Progenitor cell of endocrine pancreas (in vitro differentiated cells): Measurements from ENCODE around the gene INCA1. TPM values are rescaled to one million over a fixed set of nuclear protein-coding genes. Genes with fewer than 3 reads are reported as not detected.

Experiments used
- DNase-seq: peaks from one replicate; pipeline ENCODE4 v3.0.0; 2021; ENCODE audit warnings: low spot score; ENCODE audit not compliant: unreplicated experiment
- H3K27ac Mint-ChIP-seq: 2 replicates; pipeline ENCODE4 v1.8.0; 2021; ENCODE audit warnings: mild to moderate bottlenecking, moderate library complexity, mixed read lengths
- H3K27me3 Mint-ChIP-seq: 2 replicates; pipeline ENCODE4 v1.8.0; 2021; ENCODE audit warnings: mixed read lengths
- H3K36me3 Mint-ChIP-seq: 2 replicates; pipeline ENCODE4 v1.8.0; 2022; ENCODE audit warnings: mixed read lengths; ENCODE audit not compliant: insufficient read depth
- H3K4me1 Mint-ChIP-seq: 2 replicates; pipeline ENCODE4 v1.8.0; 2021; ENCODE audit warnings: low read depth, mixed read lengths
- H3K4me3 Mint-ChIP-seq: 2 replicates; pipeline ENCODE4 v1.8.0; 2021; ENCODE audit warnings: low read depth, mild to moderate bottlenecking, moderate library complexity, mixed read lengths
- H3K9me3 Mint-ChIP-seq: 2 replicates; pipeline ENCODE4 v1.8.0; 2021; ENCODE audit warnings: low read depth, mixed read lengths
- total RNA-seq: library from RNA; stranded (reverse); gene quantifications from 2 replicates; pipeline ENCODE4 v1.2.1, GENCODE V29; 2021
- TF ChIP-seq, protein P1 (sequence below): fragments of 200-600 bp; sonication (generic); IDR thresholded peaks from one replicate; pipeline ENCODE4 v1.5.0; 2021; ENCODE audit warnings: antibody characterized with exemption, mild to moderate bottlenecking; ENCODE audit not compliant: unreplicated experiment

INCA1 gene
- total RNA-seq, 1 donor from 2014 or later = 3.3 TPM

GRCh38 chr17:5022171-5022711 lies 24.9 kb upstream of the INCA1 start:
- TF ChIP-seq, protein P1, sequence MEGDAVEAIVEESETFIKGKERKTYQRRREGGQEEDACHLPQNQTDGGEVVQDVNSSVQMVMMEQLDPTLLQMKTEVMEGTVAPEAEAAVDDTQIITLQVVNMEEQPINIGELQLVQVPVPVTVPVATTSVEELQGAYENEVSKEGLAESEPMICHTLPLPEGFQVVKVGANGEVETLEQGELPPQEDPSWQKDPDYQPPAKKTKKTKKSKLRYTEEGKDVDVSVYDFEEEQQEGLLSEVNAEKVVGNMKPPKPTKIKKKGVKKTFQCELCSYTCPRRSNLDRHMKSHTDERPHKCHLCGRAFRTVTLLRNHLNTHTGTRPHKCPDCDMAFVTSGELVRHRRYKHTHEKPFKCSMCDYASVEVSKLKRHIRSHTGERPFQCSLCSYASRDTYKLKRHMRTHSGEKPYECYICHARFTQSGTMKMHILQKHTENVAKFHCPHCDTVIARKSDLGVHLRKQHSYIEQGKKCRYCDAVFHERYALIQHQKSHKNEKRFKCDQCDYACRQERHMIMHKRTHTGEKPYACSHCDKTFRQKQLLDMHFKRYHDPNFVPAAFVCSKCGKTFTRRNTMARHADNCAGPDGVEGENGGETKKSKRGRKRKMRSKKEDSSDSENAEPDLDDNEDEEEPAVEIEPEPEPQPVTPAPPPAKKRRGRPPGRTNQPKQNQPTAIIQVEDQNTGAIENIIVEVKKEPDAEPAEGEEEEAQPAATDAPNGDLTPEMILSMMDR = no peak
- Mint-ChIP-seq H3K27ac (no peak overlapping the region), H3K4me3 (no peak overlapping the region), H3K4me1 (no peaks in the 10 kb centered on the region), H3K36me3 (peaks cover 21% of the 10 kb centered on the region), H3K27me3 (no peaks in the 10 kb centered on the region), H3K9me3 (no peaks in the 10 kb centered on the region)
- DNase-seq = no peak

GRCh38 chr17:5020502-5021023 lies 23.2 kb upstream of the INCA1 start:
- Mint-ChIP-seq H3K27me3 (no peaks in the 10 kb centered on the region), H3K36me3 (peaks cover 23% of the 10 kb centered on the region), H3K4me3 (no peak overlapping the region), H3K9me3 (no peaks in the 10 kb centered on the region), H3K27ac (no peak overlapping the region), H3K4me1 (no peaks in the 10 kb centered on the region)
- TF ChIP-seq, protein P1 = no peak
- DNase-seq = no peak

DNA sequence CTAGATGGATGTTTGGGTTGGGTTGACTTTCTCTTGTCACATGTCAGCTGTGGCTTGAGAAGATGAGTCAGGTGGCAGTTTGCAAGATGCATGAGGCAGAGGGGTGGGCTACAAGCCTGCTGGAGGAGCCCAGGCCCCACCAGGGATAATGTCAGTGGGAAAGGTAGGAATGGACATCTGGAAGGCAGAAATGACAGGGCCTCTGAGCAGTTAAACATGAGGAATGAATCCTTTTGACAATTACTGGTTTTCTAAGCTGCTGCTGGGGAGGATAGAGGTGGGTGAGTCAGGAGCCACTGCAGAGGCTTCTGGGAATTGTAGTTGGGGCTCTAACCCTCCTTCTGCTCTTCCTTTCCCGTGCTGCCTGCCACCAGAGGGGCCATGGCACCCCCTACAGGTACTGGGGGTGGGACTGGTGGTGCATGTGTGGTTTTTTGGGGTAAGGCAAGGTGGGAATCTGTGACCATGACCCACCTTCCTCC lies 22.2 kb upstream of the INCA1 start:
- H3K36me3 Mint-ChIP-seq = peaks cover 23% of the 10 kb centered on the region
- H3K9me3 Mint-ChIP-seq = no peaks in the 10 kb centered on the region
- TF ChIP-seq, protein P1 = no peak
- H3K4me1 Mint-ChIP-seq = no peaks in the 10 kb centered on the region
- no peaks in the 10 kb centered on the region for H3K27me3 Mint-ChIP-seq
- DNase-seq = no peak
- no peak overlapping the region for H3K4me3 Mint-ChIP-seq
- H3K27ac Mint-ChIP-seq = peak overlapping the region; percentile 60

DNA sequence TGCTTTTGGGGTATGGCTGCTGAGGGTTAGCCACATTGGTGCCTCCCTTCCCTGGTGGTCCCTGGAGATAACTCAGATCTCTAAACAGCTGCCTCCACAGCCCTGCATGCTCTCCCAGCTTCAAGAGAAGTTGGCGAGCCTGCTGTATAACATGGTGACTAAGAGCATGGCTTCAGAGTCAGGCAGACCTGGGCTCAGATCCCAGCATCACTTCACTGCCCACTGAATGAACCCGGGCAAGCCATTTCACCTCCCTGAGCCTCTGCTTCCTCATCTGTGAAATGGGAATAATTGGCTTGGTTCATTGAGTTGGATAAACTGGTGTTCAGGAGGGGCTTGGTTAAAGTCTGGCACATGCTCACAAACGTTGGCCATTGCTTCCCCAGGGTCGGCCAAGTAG lies 17.0 kb upstream of the INCA1 start:
- Mint-ChIP-seq H3K4me1 (no peaks in the 10 kb centered on the region), H3K36me3 (peaks cover 18% of the 10 kb centered on the region), H3K27ac (no peak overlapping the region), H3K27me3 (no peaks in the 10 kb centered on the region), H3K4me3 (no peak overlapping the region), H3K9me3 (no peaks in the 10 kb centered on the region)
- DNase-seq = no peak
- TF ChIP-seq, protein P1 = no peak

GRCh38 chr17:5011928-5012327 lies 14.6 kb upstream of the INCA1 start:
- no peak overlapping the region for H3K27ac Mint-ChIP-seq
- H3K36me3 Mint-ChIP-seq = peaks cover 31% of the 10 kb centered on the region
- DNase-seq = no peak
- no peak overlapping the region for H3K4me3 Mint-ChIP-seq
- H3K9me3 Mint-ChIP-seq = no peaks in the 10 kb centered on the region
- TF ChIP-seq, protein P1 = no peak
- H3K27me3 Mint-ChIP-seq = no peaks in the 10 kb centered on the region
- H3K4me1 Mint-ChIP-seq = no peaks in the 10 kb centered on the region
